GM12878 (cell line): Measurements from ENCODE around the gene TCF4. TPM values are rescaled to one million over a fixed set of nuclear protein-coding genes. Genes with fewer than 3 reads are reported as not detected.

Source experiments
- ATAC-seq: fragments of 200-7000 bp; cut with Tn5 transposase; 3 replicates; pipeline ENCODE4 v1.9.1; 2020; ENCODE audit warnings: mild to moderate bottlenecking, moderate library complexity
- BruUV-seq: library from RNA; stranded (reverse); fragments of 400-500 nt; replicated peaks from 2 replicates; lab custom pipeline; 2021; lab: Mats Ljungman, UMichigan
- CTCF ChIA-PET: fragments of 300-600 bp; sonication (Branson Sonifier 250); formaldehyde crosslinking; extraction: SDS; loops from one replicate; lab custom pipeline; 2021; ENCODE audit warnings: inconsistent platforms; lab: Yijun Ruan, JAX
- POLR2A ChIA-PET: fragments of 350-600 bp; formaldehyde crosslinking; extraction: SDS; loops from one replicate; lab custom pipeline; 2021; ENCODE audit warnings: inconsistent platforms; lab: Charles Lee
- RAD21 ChIA-PET: fragments of 300-600 bp; sonication (Branson Sonifier 250); formaldehyde crosslinking; loops from one replicate; lab custom pipeline; 2023; ENCODE audit warnings: antibody characterized with exemption; ENCODE audit not compliant: unreplicated experiment; lab: Charles Lee
- SMC1A ChIA-PET: fragments of 300-600 bp; sonication (Branson Sonifier 250); formaldehyde crosslinking; loops from one replicate; lab custom pipeline; 2023; ENCODE audit not compliant: unreplicated experiment, uncharacterized antibody; lab: Charles Lee
- DNase-seq: peaks from one replicate; pipeline ENCODE4 v3.0.0-alpha.2; 2011; ENCODE audit warnings: low read depth, low spot score
- FAIRE-seq: peaks from 3 replicates; lab custom pipeline; 2011; peaks lifted over from hg19 to GRCh38; lab: Jason Lieb, UNC
- H2AFZ ChIP-seq: 2 replicates; pipeline ENCODE4 v1.6.0; 2011; ENCODE audit warnings: low read depth, low read length, control low read depth; ENCODE audit not compliant: control insufficient read depth
- H3K27ac ChIP-seq: 2 replicates; pipeline ENCODE4 v1.5.1; 2011; ENCODE audit warnings: control low read depth; ENCODE audit not compliant: control insufficient read depth, insufficient read depth
- H3K27me3 ChIP-seq, 2 experiments: replicated peaks in 1 of 2; 2 replicates each; pipeline versions ENCODE4 v1.6.0 to v1.6.1; 2011; ENCODE audit warnings: low read length in 1 of 2; ENCODE audit not compliant: control insufficient read depth in 2 of 2, insufficient read depth in 2 of 2
- H3K36me3 ChIP-seq, 2 experiments: 2 replicates each; pipeline ENCODE4 v1.5.1; 2011; ENCODE audit warnings: low read length in 1 of 2; ENCODE audit not compliant: control insufficient read depth in 2 of 2, insufficient read depth in 2 of 2
- H3K4me1 ChIP-seq: 2 replicates; pipeline ENCODE4 v1.6.1; 2011; ENCODE audit warnings: mild to moderate bottlenecking, low read length, moderate library complexity, mixed read lengths; ENCODE audit not compliant: control insufficient read depth, insufficient read depth
- H3K4me2 ChIP-seq: 2 replicates; pipeline ENCODE4 v1.6.0; 2011; ENCODE audit warnings: control low read depth; ENCODE audit not compliant: control insufficient read depth, insufficient read depth
- H3K4me3 ChIP-seq: fragments of 200-600 bp; sonication (generic); 2 replicates; pipeline ENCODE4 v1.5.1; 2016
- H3K79me2 ChIP-seq: 2 replicates; pipeline ENCODE4 v1.6.0; 2011; ENCODE audit warnings: low read length; ENCODE audit not compliant: control insufficient read depth, insufficient read depth
- H3K9ac ChIP-seq: 2 replicates; pipeline ENCODE4 v1.8.0; 2011; ENCODE audit warnings: low read length, control low read depth, mixed read lengths; ENCODE audit not compliant: control insufficient read depth, insufficient read depth
- H3K9me3 ChIP-seq: replicated peaks from 3 replicates; pipeline ENCODE4 v1.5.1; 2011; ENCODE audit warnings: mild to moderate bottlenecking, low read length; ENCODE audit not compliant: control insufficient read depth, insufficient read depth
- H4K20me1 ChIP-seq: 2 replicates; pipeline ENCODE4 v1.6.0; 2011; ENCODE audit not compliant: control insufficient read depth, insufficient read depth
- EZH2 ChIP-seq: IDR thresholded peaks from 2 replicates; pipeline ENCODE4 v1.6.1; 2012; ENCODE audit warnings: low read depth, mild to moderate bottlenecking, control low read depth, inconsistent platforms, low read length, borderline replicate concordance; ENCODE audit not compliant: control insufficient read depth
- FOXM1 ChIP-seq: IDR thresholded peaks from 2 replicates; pipeline ENCODE4 v1.6.1; 2012; ENCODE audit warnings: low read depth, mild to moderate bottlenecking, inconsistent platforms, low read length, moderate library complexity
- IKZF1 ChIP-seq: fragments of 450-650 bp; conservative IDR thresholded peaks from 2 replicates; pipeline ENCODE4 v1.6.1; 2017; ENCODE audit warnings: antibody characterized with exemption, mild to moderate bottlenecking
- JUNB ChIP-seq: IDR thresholded peaks from 2 replicates; pipeline ENCODE4 v1.6.1; 2016; ENCODE audit warnings: antibody characterized with exemption, mild to moderate bottlenecking
- NFIC ChIP-seq: IDR thresholded peaks from 2 replicates; pipeline ENCODE4 v1.6.1; 2012; ENCODE audit warnings: low read depth, mild to moderate bottlenecking, inconsistent platforms, low read length, moderate library complexity
- ZNF622 ChIP-seq: fragments of 450-650 bp; IDR thresholded peaks from 2 replicates; pipeline ENCODE4 v1.6.1; 2017; ENCODE audit warnings: mild to moderate bottlenecking, inconsistent platforms
- WGBS: methylation state at CpG from one replicate; pipeline ENCODE4 v1.1.6; 2016; ENCODE audit warnings: low lambda C conversion rate; ENCODE audit not compliant: insufficient replicate concordance, insufficient coverage; ENCODE audit errors: missing lambda C conversion rate; 5-methylcytosine and 5-hydroxymethylcytosine counted together
- in situ Hi-C: fragments of 300-500 bp; cut with MboI; formaldehyde crosslinking; loops from 9 replicates; pipeline ENCODE4 v1.14.3; 2018; ENCODE audit warnings: mixed read lengths
- intact Hi-C: fragments of 100-400 bp; cut with micrococcal nuclease; formaldehyde crosslinking; loops from one replicate; pipeline ENCODE4 v1.14.2; 2022; ENCODE audit not compliant: unreplicated experiment
- polyA plus RNA-seq, 11 experiments: library from polyadenylated mRNA; depleted of rRNA in 4 of 11; unstranded in 6 of 11; stranded (reverse) in 5 of 11; fragments of >200 nt; fragmentation: Nextera tagmentation in 4 of 11; fragmentation: Illumina TruSeq in 1 of 11; extraction: Ambion mirVana in 4 of 11; extraction: Trizol in 1 of 11; gene quantifications; 1 replicate in 1 of 11; 2 replicates in 10 of 11; pipeline versions ENCODE4 v1.2.1 to v1.2.3, GENCODE V29; 2011 to 2016; ENCODE audit warnings: inconsistent platforms in 2 of 11, missing spikeins in 2 of 11, low read depth in 1 of 11
- total RNA-seq, 4 experiments: library from RNA; depleted of rRNA in 3 of 4; stranded (reverse); fragments of >200 nt in 3 of 4; fragmentation: Illumina TruSeq in 1 of 4; extraction: Trizol in 1 of 4; gene quantifications; 2 replicates each; pipeline versions ENCODE4 v1.2.1 to v1.2.3, GENCODE V29; 2013 to 2021
- TF ChIP-seq, protein P1 (sequence below): fragments of 450-650 bp; IDR thresholded peaks from 2 replicates; pipeline ENCODE4 v1.6.1; 2016; ENCODE audit warnings: mild to moderate bottlenecking, moderate library complexity, borderline replicate concordance

TCF4 gene
- total and polyA plus RNA-seq, 10 of the 15 experiments (the other 5 are each of a cell fraction or from before 2014, with no cell fraction given): 15.2 to 94.0 (median 31.5) TPM

GRCh38 chr18:55346387-55346786 is 241.6 kb downstream of the TCF4 start:
- no peak overlapping the region for H3K27ac ChIP-seq
- peaks cover 0 to 3% of the 10 kb centered on the region in 2 experiments; a peak in 2 of 4 replicates for H3K27me3 ChIP-seq
- intact Hi-C loops (loop anchor here (10.0 kb wide), 1 partner anchor 138 kb away; no protein-coding TSS in a partner anchor), in situ Hi-C loops (no loop called here)
- no peak overlapping the region for H3K4me3 ChIP-seq
- no peak for FAIRE-seq
- H3K9ac ChIP-seq: no peak overlapping the region
- no peaks in the 10 kb centered on the region for H3K36me3 ChIP-seq
- CTCF ChIA-PET: interaction anchor here (6.5 kb wide), 1 partner anchor 113 kb away, joined by 54 read pairs; no protein-coding TSS in a partner anchor
- no peak for ATAC-seq
- no peaks in the 10 kb centered on the region for H4K20me1 ChIP-seq
- no peak for DNase-seq
- no peak overlapping the region for H3K4me2 ChIP-seq
- H3K4me1 ChIP-seq: no peaks in the 10 kb centered on the region
- 23% methylated on average over 3 of the region's 3 CpGs for WGBS
- BruUV-seq: no TSS peak
- SMC1A ChIA-PET: interaction anchor here (1.2 kb wide), 1 partner anchor 78 kb away, joined by 3 read pairs; no protein-coding TSS in a partner anchor
- RAD21 ChIA-PET: no interaction called here
- TF ChIP-seq FOXM1 (no peak), ZNF622 (no peak), IKZF1 (no peak), EZH2 (no peak), NFIC (no peak), JUNB (no peak)
- TF ChIP-seq, protein P1, sequence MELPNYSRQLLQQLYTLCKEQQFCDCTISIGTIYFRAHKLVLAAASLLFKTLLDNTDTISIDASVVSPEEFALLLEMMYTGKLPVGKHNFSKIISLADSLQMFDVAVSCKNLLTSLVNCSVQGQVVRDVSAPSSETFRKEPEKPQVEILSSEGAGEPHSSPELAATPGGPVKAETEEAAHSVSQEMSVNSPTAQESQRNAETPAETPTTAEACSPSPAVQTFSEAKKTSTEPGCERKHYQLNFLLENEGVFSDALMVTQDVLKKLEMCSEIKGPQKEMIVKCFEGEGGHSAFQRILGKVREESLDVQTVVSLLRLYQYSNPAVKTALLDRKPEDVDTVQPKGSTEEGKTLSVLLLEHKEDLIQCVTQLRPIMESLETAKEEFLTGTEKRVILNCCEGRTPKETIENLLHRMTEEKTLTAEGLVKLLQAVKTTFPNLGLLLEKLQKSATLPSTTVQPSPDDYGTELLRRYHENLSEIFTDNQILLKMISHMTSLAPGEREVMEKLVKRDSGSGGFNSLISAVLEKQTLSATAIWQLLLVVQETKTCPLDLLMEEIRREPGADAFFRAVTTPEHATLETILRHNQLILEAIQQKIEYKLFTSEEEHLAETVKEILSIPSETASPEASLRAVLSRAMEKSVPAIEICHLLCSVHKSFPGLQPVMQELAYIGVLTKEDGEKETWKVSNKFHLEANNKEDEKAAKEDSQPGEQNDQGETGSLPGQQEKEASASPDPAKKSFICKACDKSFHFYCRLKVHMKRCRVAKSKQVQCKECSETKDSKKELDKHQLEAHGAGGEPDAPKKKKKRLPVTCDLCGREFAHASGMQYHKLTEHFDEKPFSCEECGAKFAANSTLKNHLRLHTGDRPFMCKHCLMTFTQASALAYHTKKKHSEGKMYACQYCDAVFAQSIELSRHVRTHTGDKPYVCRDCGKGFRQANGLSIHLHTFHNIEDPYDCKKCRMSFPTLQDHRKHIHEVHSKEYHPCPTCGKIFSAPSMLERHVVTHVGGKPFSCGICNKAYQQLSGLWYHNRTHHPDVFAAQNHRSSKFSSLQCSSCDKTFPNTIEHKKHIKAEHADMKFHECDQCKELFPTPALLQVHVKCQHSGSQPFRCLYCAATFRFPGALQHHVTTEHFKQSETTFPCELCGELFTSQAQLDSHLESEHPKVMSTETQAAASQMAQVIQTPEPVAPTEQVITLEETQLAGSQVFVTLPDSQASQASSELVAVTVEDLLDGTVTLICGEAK: no peak
- H3K79me2 ChIP-seq: no peaks in the 10 kb centered on the region
- no peaks in the 10 kb centered on the region for H3K9me3 ChIP-seq
- H2AFZ ChIP-seq: no peak overlapping the region
- POLR2A ChIA-PET: no interaction called here
